ENCODE results near the gene COX8C. TPM values are rescaled to one million over a fixed set of nuclear protein-coding genes. Genes with fewer than 3 reads are reported as not detected.

COX8C gene, protein sequence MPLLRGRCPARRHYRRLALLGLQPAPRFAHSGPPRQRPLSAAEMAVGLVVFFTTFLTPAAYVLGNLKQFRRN
- under 1 TPM in 1 of 2 donors, not detected in 1; 0.52 TPM for total RNA-seq
- long read RNA-seq, donor 1: 0 reads
- long read RNA-seq, donor 2: 0 reads

DNA sequence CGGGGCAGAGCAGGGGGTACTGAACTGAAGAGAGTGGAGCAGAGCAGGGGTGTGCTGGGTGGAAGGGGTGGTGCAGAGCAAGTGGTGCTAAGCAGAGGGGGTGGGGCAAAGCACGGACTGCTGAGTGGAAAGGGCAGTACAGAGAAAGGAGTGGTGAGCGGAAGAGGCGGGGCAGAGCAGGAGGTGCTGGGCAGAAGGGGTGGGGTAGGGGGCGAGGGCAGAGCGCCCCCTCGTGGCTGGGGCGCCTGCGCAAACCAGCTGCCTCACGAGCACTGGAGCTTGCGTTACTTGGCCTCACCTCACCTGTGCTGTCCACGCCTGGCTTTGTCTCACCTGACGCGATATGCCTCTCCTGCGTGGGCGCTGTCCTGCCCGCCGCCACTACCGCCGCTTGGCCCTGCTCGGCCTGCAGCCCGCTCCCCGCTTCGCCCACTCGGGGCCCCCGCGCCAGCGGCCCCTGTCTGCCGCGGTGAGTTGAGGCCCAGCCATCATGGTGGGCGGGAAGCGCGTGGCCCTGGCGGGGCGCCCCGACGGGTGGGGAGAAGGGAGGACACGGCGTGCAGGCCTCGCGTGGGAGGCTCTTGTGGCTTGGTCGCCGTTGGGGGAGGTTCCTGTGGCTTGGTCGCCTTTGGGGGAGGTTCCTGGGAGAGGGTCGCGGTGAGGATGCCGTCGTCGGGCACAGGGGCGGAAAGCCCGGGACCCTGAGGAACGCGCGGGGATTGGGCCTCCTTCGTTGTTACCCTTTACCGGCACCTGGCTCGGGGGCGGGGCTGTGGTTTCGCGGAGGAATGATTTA lies at the start of gene COX8C:
COX8C (plus strand) TSS at position 257 of the 796 bp plus-strand sequence; CDS start at position 344, 87 bp downstream.
- intact Hi-C loops (cut with DNase I): no loop called here
- DNase-seq (ENCODE audit: low spot score): no peak

DNA sequence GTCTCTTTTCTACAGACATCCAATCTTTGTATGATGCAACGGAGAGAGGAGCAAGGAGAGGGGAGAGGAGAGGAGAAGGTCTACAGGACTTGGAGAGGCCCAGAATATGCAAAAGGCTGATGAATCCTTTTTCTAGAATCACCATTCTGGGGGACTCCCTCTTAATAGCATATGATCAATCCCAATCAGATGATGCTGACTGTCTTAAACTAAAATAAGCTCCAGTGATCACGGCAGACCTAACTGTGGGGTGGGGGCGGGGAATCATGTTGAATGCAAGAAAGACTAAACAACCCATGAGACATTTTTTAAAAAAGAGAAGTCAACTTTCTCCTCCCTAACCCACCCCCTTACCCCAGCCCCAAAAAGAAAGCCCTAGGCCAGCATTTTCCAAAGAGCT lies 47.6 kb upstream of the COX8C start:
- no peak for DNase-seq (ENCODE audit: low spot score)
- intact Hi-C loops (cut with DNase I): no loop called here

DNA sequence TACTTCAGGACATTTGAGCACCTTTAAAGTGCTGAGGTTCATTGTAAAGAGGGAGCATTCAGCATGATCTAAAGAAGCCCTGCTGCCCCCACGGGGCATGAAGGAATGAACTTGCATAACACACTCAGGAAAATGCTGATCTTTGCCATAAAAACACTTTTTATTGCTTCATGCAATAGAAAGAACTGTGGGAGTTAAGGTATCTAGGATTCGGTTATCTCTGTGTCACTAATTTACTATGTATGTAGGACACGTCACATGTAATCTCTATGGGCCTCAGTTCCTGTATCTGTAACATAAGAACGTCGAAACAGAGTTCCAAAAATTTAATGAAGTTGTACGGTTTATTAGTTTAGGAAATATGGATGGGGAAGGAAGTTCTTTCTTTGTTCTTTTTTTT lies 47.1 kb upstream of the COX8C start:
- intact Hi-C loops (cut with DNase I): no loop called here
- DNase-seq (ENCODE audit: low spot score): no peak

DNA sequence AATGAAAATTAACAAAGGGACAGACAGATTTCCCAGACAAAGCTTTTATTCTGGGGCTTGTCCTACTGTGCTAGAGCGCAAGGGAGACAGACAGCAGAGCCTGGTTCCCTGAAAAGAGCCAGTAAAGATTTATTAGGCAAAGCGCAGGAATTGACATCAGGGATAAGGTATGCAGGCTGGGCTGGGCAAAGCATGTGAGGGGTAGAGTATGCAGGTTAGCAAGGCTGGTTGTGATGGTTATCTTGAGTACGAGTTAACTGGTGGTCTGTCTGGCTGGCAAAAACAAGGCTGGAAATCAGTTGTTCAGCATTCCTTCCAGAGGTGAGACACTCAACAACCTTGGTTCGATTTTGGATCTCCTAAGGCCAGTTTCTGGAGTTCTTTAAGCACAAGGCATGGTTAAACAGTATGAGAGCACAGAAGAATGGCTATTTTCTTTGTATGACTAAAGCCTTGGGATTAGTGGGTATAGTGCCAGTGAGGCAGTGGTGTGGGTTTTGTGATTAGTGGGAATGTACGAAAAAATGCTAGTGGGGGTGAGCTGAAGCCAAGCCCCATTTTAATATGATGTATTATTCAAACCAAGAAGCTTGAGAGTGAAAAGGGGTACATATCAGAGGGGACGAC lies 45.0 kb upstream of the COX8C start:
- intact Hi-C loops (cut with DNase I): no loop called here
- no peak for DNase-seq (ENCODE audit: low spot score)

DNA sequence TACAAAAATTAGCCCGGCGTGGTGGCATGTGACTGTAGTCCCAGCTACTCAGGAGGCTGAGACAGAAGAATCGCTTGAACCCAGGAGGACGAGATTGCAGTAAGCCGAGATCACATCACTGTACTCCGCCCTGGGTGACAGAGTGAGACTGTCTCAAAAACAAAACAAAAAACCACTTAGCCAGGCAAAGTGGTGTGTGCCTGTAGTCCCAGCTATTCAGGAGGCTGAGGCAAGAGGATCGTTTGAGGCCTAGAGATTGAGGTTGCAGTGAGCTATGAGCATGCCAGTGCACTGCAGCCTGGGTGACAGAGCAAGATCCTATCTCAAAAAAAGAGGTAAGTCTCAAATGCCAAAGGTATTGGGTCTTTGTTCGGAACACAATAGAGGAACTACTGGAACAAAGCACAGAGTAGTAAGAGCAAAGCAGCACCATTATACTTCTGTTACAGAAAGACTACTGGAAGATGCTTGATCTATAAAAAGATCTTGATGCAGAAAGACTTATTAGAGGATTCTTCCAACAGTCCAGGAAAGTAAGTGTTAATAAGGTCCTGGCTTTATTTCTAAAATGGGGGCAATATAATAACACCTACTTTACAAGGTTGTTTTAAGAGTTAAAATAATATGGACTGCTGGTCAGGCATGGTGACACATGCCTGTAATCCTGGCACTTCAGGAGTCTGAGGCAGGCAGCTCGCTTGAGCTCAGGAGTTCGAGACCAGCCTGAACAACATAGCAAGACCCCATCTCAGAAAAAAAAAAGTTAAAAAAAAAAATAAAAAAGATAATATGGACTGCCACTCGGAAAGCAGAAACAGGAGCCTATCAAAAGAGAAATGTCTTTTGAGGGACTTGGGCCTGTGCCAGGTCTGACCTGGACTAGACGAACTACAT lies 44.0 kb upstream of the COX8C start:
- intact Hi-C loops (cut with DNase I): no loop called here
- no peak for DNase-seq (ENCODE audit: low spot score)

DNA sequence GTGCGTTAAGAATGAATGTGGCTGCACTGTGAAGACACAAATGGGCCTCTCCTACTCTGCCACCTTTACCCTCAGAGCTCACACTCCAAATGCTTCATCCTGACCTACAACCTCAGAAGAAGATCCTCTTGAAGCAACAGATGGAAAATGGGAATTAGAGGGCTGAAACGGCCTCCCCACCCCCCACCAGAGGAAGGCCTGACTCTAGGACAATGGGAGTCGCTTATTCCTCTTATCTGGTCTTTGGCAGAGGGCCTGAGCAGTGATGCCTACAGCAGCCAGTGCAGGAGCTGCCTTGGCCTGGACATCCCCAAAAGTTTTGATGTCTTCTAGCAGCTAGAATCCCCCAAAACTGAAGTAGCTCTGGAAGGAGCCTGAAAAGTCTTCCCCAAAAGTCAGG lies 43.3 kb upstream of the COX8C start:
- DNase-seq (ENCODE audit: low spot score): no peak
- intact Hi-C loops (cut with DNase I): no loop called here

DNA sequence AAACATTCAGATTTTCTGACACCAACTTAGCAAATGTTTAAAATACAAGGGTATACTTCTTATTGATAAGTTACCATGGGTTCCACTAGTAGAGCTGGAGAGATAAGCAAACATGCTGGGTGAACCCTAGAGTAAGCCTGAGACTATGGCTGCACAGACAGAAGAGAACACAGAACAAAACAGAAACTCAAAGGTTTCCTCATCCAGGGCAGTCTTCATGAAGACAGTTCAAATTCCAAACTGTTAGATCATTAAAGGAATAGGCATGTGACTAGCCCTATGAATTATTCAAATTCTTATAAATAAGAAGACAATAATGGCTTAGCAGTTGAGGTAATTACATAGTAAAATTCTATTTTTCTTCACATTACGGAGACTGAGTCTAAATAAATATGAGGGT lies 42.2 kb upstream of the COX8C start:
- DNase-seq (ENCODE audit: low spot score): no peak
- intact Hi-C loops (cut with DNase I): no loop called here

DNA sequence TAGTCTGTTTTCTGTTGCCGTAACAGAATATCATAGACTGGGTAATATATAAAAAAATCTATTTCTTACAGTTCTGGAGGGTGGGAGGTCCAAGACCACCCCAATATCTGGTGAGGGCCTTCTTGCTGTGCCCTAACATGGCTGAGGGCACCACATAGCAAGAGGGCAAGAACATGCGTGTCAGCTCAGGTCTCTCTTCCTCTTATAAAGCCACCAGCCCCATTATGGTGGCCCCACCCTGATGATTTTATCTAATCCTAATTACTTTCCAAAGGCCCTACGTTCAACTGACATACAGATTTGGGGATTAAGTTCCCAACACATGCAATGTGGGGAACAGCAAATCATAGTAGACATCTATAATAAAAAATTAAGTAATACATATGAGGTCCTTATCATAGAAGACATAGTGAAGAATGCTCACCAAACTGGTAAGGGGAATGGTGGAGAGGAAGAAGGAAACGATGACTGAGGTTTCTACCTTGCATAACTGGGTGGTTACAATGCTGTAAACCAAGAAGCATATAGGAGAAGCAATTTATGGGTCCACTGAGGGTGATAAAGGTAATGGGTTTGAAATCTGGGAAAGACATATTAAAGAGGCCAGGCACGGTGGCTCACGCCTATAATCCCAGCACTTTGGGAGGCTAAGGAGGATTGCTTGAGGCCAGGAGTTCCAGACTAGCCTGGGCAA lies 41.1 kb upstream of the COX8C start:
- intact Hi-C loops (cut with DNase I): no loop called here
- DNase-seq (ENCODE audit: low spot score): no peak

DNA sequence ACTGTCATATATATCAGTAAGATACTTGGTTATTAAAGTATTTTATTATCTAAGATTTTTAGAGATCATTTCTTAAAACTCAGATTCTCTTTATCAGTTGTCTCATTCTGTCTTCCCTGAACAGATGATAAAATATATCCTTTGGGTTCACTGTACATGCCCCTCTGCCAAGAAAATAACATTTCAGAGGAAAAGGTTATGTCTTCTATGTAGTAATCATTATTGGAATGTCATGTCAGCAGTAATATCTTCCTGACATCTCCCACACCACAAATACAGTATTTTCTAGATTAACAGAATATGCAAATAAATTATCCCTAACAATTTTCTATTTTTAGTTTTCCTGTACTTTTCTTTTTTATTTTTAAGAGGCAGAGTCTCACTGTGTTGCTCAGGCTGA lies 40.2 kb upstream of the COX8C start:
- intact Hi-C loops (cut with DNase I): no loop called here

DNA sequence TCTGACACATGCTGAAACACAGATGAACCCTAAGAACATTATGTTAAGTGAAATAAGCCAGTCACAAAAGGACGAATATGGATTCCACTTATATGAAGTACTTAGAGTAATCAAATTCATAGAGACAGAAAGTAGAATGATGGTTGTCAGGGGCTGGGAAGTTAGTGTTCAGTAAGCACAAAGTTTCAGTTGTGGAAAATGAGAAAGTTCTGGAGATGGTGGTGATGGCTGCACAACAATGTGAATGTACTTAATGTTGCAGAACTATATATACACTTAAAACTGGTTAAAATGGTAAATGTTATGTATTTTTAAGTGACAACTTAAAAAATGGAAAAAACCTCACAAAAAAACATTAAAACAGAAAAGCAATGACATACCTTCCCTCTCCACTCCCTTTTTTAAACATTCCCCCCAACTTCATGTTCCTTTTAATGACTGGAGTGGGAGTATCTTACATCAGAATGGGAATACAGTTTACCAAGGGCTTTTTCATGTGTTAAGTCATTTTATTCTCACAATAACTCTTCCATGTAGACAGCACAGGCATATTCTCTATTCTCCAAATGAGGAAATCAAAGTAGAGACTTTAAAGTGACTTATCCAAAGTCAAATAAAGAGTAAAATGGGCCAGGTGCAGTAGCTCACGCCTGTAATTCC lies 38.2 kb upstream of the COX8C start:
- no peak for DNase-seq (ENCODE audit: low spot score)
- intact Hi-C loops (cut with DNase I): no loop called here

More for the DNA sequence above, 40.2 kb upstream of the COX8C start:
- no peak for DNase-seq (ENCODE audit: low spot score)

DNA sequence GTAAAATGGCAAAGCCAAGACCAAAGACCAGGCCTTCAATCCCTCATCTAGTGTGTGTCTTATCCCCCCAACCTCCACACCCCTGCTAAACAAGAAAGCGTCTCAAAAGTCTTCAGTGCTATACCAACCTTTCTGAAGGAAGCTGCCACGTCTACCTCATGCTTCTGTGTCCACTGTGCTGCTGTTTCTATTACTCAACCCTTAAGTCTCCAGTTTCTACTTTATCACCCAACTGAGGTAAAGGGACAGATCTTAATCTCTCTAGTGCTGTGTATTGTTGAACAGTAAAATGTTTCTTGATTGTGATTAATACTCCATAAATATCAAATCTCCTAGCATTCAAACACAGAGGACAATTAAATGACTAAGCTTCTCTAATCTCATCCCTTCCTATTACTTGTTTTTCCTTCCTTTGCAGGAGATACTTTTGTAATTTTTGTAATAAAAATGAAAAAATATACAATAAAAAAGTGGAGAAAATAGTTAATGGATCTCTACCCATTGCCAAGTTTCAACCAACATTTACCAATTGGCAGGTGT lies 37.5 kb upstream of the COX8C start:
- intact Hi-C loops (cut with DNase I): no loop called here
- DNase-seq (ENCODE audit: low spot score): no peak

DNA sequence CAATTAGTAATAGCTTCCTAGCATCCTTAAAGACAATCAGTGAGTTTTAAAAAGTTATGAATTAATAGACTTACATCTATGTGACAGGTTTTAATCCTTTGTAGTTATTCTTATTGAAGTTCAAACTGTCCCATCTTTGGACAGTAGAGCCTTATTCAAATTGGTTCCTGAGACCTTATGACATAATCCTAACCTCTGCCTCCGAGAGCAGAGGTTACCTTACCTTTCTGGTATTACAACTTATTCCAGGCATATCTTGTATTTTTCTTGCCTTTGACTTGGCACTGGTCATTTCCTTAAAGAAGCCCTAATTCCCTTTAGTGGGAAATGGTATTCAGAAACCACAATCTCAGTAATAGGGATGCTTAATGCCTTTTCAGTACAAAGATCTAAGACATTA lies 35.9 kb upstream of the COX8C start:
- intact Hi-C loops (cut with DNase I): no loop called here
- no peak for DNase-seq (ENCODE audit: low spot score)

DNA sequence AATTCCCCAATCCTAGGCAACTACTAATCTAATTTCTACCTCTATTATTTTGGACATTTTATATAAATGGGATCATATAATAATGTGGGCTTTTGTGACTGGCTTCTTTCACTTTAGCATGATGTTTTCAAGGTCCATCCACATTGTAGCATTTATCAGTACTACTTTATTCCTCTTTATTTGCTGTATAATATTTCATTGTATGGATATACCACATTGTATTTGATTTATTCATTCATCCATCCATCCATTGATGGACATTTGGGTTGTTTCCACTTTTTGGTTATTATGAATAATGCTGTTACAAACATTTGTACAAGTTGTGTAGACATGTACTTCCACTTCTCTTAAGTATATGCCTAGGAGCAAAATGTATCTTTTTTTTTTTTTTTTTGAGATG lies 31.4 kb upstream of the COX8C start:
- intact Hi-C loops (cut with DNase I): no loop called here

DNA sequence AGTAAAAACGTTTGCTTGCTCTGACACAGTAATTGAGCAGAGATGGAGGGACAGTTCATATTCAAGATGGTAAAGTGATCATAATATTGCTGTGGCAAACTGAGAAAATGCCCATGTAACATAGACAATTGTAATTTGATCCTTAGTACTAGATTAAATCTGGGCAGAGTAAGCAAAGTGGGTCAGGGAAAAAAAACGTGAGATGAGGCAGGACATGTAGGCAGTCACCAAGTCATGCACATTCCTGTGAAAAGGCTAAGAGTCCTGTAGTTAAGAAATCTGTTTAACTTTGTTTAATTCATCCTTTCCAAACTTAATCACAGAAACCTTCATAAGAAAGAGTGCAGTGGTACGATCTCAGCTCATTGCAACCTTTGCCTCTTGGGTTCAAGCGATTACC lies 30.3 kb upstream of the COX8C start:
- intact Hi-C loops (cut with DNase I): no loop called here
- DNase-seq (ENCODE audit: low spot score): no peak

More for the DNA sequence above, 31.4 kb upstream of the COX8C start:
- DNase-seq (ENCODE audit: low spot score): no peak

DNA sequence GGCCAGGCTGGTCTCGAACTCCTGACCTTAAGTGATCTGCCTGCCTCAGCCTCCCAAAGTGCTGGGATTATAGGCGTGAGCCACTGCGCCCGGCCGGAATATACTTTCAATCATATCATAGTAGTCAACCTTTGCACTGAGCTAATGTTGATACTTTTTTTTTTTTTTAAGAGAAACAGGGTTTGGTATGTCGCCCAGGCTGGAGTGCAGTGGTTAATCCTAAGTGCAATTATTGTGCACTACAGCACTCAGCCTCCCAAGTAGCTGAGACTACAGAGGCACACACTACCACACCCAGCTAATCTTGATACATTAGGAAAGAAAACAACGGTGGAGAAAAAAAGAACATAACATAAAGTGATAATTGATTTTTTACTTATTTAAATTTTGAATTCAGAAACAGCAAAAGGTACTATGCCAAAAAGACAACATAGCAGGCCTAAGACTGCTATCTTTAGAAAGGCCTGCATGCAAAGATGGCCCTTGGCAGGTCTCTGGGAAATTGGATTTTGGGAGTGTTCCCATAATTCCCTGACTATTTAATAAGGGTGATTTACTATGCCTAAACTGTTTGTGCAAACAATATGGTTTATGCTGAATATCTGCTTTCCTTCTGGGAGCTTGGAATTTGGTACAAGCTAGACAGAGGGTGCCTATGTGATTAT lies 29.6 kb upstream of the COX8C start:
- no peak for DNase-seq (ENCODE audit: low spot score)
- intact Hi-C loops (cut with DNase I): no loop called here

DNA sequence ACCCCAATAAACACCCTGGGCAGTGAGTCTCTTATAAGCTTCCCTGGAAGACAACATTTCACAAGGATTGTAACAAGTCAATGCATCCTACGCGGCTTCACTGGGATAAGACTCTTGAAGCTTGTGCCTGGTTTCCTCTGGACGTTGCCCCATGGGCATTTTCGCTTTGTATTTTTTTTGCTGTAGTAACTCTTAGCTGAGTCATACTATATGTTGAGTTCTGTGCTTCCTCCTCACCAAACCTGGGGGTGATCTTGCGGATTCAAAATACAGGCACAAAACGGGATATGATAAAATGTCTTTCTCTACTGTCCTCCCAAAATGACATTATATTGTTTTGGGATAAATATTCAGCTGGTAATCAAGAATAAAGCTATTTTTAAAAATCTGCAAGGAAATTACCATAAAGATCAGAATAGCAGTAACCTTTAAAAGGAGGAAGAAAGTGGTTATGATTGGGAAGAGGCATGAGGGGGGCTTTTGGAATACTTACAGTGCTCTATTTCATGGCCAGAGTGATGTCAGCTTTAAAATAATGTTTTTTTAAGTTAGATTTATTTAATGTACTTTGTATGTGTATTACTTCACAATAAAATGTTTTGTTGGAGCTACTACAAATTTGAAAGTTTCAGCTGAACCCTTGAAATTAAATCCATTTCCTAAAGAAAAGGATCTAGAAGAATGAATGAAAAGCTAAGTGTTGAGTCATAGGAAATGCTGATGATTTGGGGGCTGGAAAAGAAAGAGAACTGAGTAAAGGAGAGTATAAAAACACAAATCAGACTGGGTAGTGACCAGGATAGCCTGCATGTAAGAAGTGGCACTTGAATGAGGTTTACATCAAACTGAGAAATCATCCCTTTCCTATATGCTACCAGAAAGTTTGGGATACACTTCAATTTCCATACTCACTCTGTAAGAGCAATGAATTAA lies 28.8 kb upstream of the COX8C start:
- intact Hi-C loops (cut with DNase I): no loop called here
- DNase-seq (ENCODE audit: low spot score): no peak

DNA sequence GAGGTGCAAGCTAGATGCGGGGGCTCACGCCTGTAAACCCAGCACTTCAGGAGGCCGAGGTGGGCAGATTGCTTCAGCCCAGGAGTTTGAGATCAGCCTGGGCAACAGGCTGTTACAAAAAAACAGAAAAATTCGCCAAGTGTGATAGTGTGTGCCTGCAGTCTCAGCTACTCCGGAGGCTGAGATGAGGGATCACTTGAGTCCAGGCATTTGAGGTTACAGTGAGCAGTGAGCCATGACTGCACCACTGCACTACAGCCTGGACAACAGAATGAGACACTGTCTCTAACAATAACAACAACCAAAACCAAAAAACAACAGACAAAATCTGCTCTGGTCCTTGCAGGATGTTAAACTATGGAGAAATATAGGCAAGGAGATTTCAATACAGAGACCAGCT lies 28.1 kb upstream of the COX8C start:
- intact Hi-C loops (cut with DNase I): no loop called here
- no peak for DNase-seq (ENCODE audit: low spot score)
